ENCODE results near the gene NAT16. TPM values are rescaled to one million over a fixed set of nuclear protein-coding genes. Genes with fewer than 3 reads are reported as not detected.

Gene NAT16
- total and polyA plus RNA-seq, 2 of the 8 experiments (the other 6 are each of a cell fraction or from before 2014, with no cell fraction given), result 0.26 to 0.84 TPM

- H3K23me2 ChIP-seq (ENCODE audit: low read depth, low read length), result peaks cover 17% of the 10 kb centered on the region
- H2BK15ac ChIP-seq (ENCODE audit: low read length), result no peak overlapping the region
- H3K23ac ChIP-seq (ENCODE audit: insufficient read length), result no peak overlapping the region
- ChIA-PET CTCF (ENCODE audit: partially characterized antibody) (interaction anchor here (0.9 to 9.0 kb wide), 10 partner anchors 10 to 75 kb away, joined by 3 to 79 read pairs (median 9); partner anchors contain the start of gene FIS1), POLR2A (ENCODE audit: partially characterized antibody) (interaction anchor here (0.6 to 3.8 kb wide), 25 partner anchors 8 to 407 kb away, joined by 3 to 28 read pairs (median 3); partner anchors contain the start of genes CLDN15, FIS1 and VGF)
- no peak overlapping the region for H4K5ac ChIP-seq (ENCODE audit: insufficient read length, low read depth, low read length)
- H3K56ac ChIP-seq (replicated peaks; ENCODE audit: insufficient read length, low read depth, low read length), result no peak overlapping the region
- peak overlapping the region; percentile 6; the same call in 1 of the 2 replicates for H3K27ac ChIP-seq (ENCODE audit: low read depth, low read length)
- H2BK5ac ChIP-seq (ENCODE audit: low read depth, low read length), result peak overlapping the region; percentile 54
- H3K4ac ChIP-seq (replicated peaks; ENCODE audit: insufficient read length, low read depth, low read length), result no peak overlapping the region
- peak overlapping the region in 3 of 4 experiments; percentile 48 to 82 (median 54); a peak in 6 of 7 replicates for H3K9ac ChIP-seq (replicated peaks in 1 of 4; ENCODE audit: extremely low read depth in 1 of 4, low read depth in 3 of 4, low read length in 3 of 4)
- no peak overlapping the region for H2AFZ ChIP-seq (ENCODE audit: low read length)
- H3K79me1 ChIP-seq (ENCODE audit: low read depth, low read length), result peaks cover 2% of the 10 kb centered on the region; the same call in 1 of the 2 replicates
- peaks cover 0 to 6% of the 10 kb centered on the region in 2 experiments; a peak in 1 of 4 replicates for H3K79me2 ChIP-seq (ENCODE audit: control insufficient read depth in 1 of 2, insufficient read depth in 2 of 2, low read length in 2 of 2)
- H3K4me2 ChIP-seq (ENCODE audit: insufficient read depth in 1 of 2, low read depth in 2 of 2, low read length in 2 of 2), result peak overlapping the region; percentile 86 to 89
- H3K4me1 ChIP-seq (replicated peaks in 1 of 4; ENCODE audit: control insufficient read depth in 3 of 4, insufficient read depth in 4 of 4, low read length in 3 of 4), result peaks cover 0 to 13% (median 7%) of the 10 kb centered on the region in 4 experiments; a peak in 5 of 7 replicates
- H4K20me1 ChIP-seq (replicated peaks in 1 of 2; ENCODE audit: control insufficient read depth in 1 of 2, insufficient read depth in 2 of 2, low read length in 2 of 2), result peaks cover 0 to 7% of the 10 kb centered on the region in 2 experiments
- H3K4me3 ChIP-seq (ENCODE audit: extremely low read depth in 1 of 4, insufficient read depth in 2 of 4, low read depth in 3 of 4, low read length in 4 of 4), result peak overlapping the region; percentile 74 to 83 (median 78)
- H3K18ac ChIP-seq (ENCODE audit: extremely low read depth, low read length), result no peak overlapping the region
- H4K91ac ChIP-seq (replicated peaks; ENCODE audit: insufficient read length, low read length), result no peak overlapping the region
- peaks cover 0 to 4% (median 2%) of the 10 kb centered on the region in 4 experiments; a peak in 4 of 8 replicates for H3K36me3 ChIP-seq (ENCODE audit: control insufficient read depth in 2 of 4, insufficient read depth in 4 of 4, low read length in 3 of 4)
- H4K8ac ChIP-seq (ENCODE audit: extremely low read depth, insufficient read depth, low read length), result peak overlapping the region; percentile 7; the same call in 1 of the 2 replicates
- no peak overlapping the region for H2BK20ac ChIP-seq (ENCODE audit: low read length)
- H2AK5ac ChIP-seq (ENCODE audit: low read depth, low read length), result no peak overlapping the region
- H3K14ac ChIP-seq (ENCODE audit: insufficient read length), result peak overlapping the region; percentile 35
- no peaks in the 10 kb centered on the region for H3K27me3 ChIP-seq (replicated peaks in 1 of 4; ENCODE audit: control insufficient read depth in 3 of 4, extremely low read depth in 1 of 4, insufficient read depth in 3 of 4, low read length in 3 of 4)
- FAIRE-seq, result no peak
- no peak overlapping the region for H2BK12ac ChIP-seq (ENCODE audit: low read depth, low read length)
- H2BK120ac ChIP-seq (replicated peaks; ENCODE audit: low read depth, low read length), result no peak overlapping the region
- WGBS, 2 experiments (ENCODE audit: extremely low coverage in 1 of 2, insufficient coverage in 1 of 2, insufficient read length in 1 of 2, insufficient replicate concordance in 2 of 2, low coverage in 1 of 2, low lambda C conversion rate in 2 of 2, missing lambda C conversion rate in 1 of 2), result 17% methylated on average over 26 of the region's 26 CpGs; no CpG with 5 or more reads in 1 of the 2 experiments
- DNase-seq (ENCODE audit: low read depth in 1 of 2, low spot score in 2 of 2), result no peak
- H3K9me3 ChIP-seq (ENCODE audit: insufficient read depth in 2 of 2, low read depth in 1 of 2, low read length in 1 of 2), result no peaks in the 10 kb centered on the region
- peak; percentile 46 for TF ChIP-seq KDM4A (IDR thresholded peaks at IDR 0.05; ENCODE audit: low read depth, low read length, severe bottlenecking)
- no peak for TF ChIP-seq SIN3A (conservative IDR thresholded peaks at IDR 0.05 in 1 of 2, IDR thresholded peaks at IDR 0.05 in 1 of 2; ENCODE audit: low read depth in 1 of 2, low read length in 2 of 2)
- TF ChIP-seq FOSL1 (IDR thresholded peaks at IDR 0.05; ENCODE audit: insufficient read depth, low read depth, low read length), result no peak
- TF ChIP-seq SP2 (IDR thresholded peaks at IDR 0.05; ENCODE audit: low read length), result no peak
- TF ChIP-seq ATF2 (IDR thresholded peaks at IDR 0.05; ENCODE audit: low read length), result no peak
- no peak for TF ChIP-seq KDM5A (IDR thresholded peaks at IDR 0.05; ENCODE audit: low read length)
Observed at GRCh38 chr7:101218236-101219125, 38.4 kb upstream of the NAT16 start.

Measured in H1 (cell line).